Prostate gland (tissue), 2 donors: ENCODE data around the gene KRT85. TPM values are rescaled to one million over a fixed set of nuclear protein-coding genes. Genes with fewer than 3 reads are reported as not detected.

Experiments
- DNase-seq: peaks from one replicate; pipeline ENCODE4 v3.0.0-alpha.2; 2019; ENCODE audit warnings: low spot score
- H3K27ac ChIP-seq, 2 donors: fragments of 200-600 bp; sonication (generic); 2 replicates each; pipeline ENCODE4 v1.5.1; 2017 to 2019
- H3K27me3 ChIP-seq: fragments of 200-600 bp; sonication (generic); replicated peaks from 2 replicates; pipeline ENCODE4 v1.5.1; 2019; ENCODE audit not compliant: insufficient read depth
- H3K36me3 ChIP-seq, 2 donors: fragments of 200-600 bp; sonication (generic); 1 replicate in 1 of 2; 2 replicates in 1 of 2; pipeline versions ENCODE4 v1.5.1 to v1.8.1; 2017 to 2019
- H3K4me1 ChIP-seq: fragments of 200-600 bp; sonication (generic); replicated peaks from 2 replicates; pipeline ENCODE4 v1.5.1; 2019
- H3K4me3 ChIP-seq, 2 donors: fragments of 200-600 bp; sonication (generic); 2 replicates each; pipeline ENCODE4 v1.5.1; 2017 to 2019
- H3K9me3 ChIP-seq: fragments of 200-600 bp; sonication (generic); 2 replicates; pipeline ENCODE4 v1.5.1; 2017
- CTCF ChIP-seq, 4 experiments: fragments of 200-600 bp in 2 of 4; fragments of 450-650 bp in 2 of 4; sonication (generic) in 2 of 4; IDR thresholded peaks; 1 replicate in 3 of 4; 2 replicates in 1 of 4; pipeline ENCODE4 v1.5.1; 2016 to 2019; ENCODE audit warnings: antibody characterized with exemption in 4 of 4, mild to moderate bottlenecking in 2 of 4, moderate library complexity in 2 of 4
- POLR2A ChIP-seq: fragments of 450-650 bp; IDR thresholded peaks from one replicate; pipeline ENCODE4 v1.6.1; 2016; ENCODE audit warnings: antibody characterized with exemption, mild to moderate bottlenecking
- POLR2AphosphoS5 ChIP-seq: sonication (generic); formaldehyde crosslinking; IDR thresholded peaks from one replicate; pipeline ENCODE4 v1.6.1; 2017; ENCODE audit warnings: antibody characterized with exemption
- WGBS: methylation state at CpG from one replicate; pipeline ENCODE4 v1.1.5; 2018; 5-methylcytosine and 5-hydroxymethylcytosine counted together
- intact Hi-C: fragments of 100-400 bp; cut with DNase I; formaldehyde crosslinking; loops from one replicate; pipeline ENCODE4 v1.14.2; 2022
- total RNA-seq, 2 donors: library from RNA; depleted of rRNA; stranded (reverse); fragments of >200 nt; gene quantifications; one replicate each; pipeline ENCODE4 v1.1.0, GENCODE V29; 2016

Gene KRT85
- total RNA-seq, 2 donors from 2014 or later = not detected

DNA sequence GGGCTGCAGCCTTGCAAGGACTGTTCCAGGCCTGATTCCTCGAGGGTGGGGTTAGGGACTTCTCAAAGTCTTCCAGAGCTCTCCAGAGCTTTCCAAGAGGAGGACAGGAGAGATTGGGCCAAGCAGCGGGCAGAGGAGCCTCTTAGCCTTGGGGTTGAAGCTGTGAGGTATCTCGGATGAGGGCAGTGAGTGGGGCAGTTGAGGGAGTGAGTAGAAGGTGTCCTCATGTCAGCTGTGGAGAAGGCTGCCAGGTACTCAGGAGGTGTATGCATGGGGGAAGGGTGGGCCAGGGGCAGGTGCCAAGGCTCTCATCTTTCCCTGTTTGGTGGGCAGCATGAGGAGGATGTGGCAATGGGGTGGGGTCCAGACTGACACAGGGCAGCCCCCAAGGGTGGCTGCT, 53.8 kb downstream of the KRT85 start:
- Histone ChIP-seq H3K4me3 (no peak overlapping the region), H3K9me3 (no peaks in the 10 kb centered on the region), H3K4me1 (peaks cover 5% of the 10 kb centered on the region), H3K36me3 (no peaks in the 10 kb centered on the region), H3K27ac (no peak overlapping the region), H3K27me3 (no peaks in the 10 kb centered on the region)
- intact Hi-C loops = no loop called here
- 84% methylated on average over 3 of the region's 3 CpGs for WGBS
- DNase-seq = no peak
- TF ChIP-seq CTCF (IDR thresholded peaks at IDR 0.05) = no peak
- TF ChIP-seq POLR2A = no peak
- TF ChIP-seq POLR2AphosphoS5 = no peak

DNA sequence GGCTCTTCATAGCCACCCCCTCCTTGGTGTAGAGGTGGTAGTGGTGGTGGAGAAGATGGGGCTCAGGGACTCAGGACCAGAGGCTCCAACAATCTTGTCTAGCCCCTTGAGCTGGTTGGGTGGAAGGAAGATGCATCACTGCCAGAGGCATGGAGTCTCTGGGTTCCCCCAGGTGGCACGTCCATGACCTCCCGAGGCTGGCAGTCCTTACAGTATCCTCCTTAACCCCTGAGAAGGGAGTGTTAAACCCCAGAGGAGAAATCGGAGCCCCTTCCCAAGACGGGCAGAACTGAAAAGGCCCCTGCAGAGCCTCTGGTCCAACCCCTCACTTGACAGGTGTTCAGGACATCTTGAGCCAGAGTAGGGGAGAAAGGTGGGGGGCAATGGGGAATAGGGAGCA, 55.2 kb downstream of the KRT85 start:
- Histone ChIP-seq H3K27me3 (peaks cover 2% of the 10 kb centered on the region), H3K27ac (no peak overlapping the region), H3K4me1 (peaks cover 5% of the 10 kb centered on the region), H3K36me3 (no peaks in the 10 kb centered on the region), H3K9me3 (no peaks in the 10 kb centered on the region), H3K4me3 (no peak overlapping the region)
- TF ChIP-seq POLR2AphosphoS5 (no peak), POLR2A (no peak), CTCF (IDR thresholded peaks at IDR 0.05) (no peak)
- intact Hi-C loops = no loop called here
- WGBS = 77% methylated on average over 4 of the region's 4 CpGs
- DNase-seq = no peak

- intact Hi-C loops = no loop called here
- peaks cover 2% of the 10 kb centered on the region for H3K27me3 ChIP-seq
- no peak for DNase-seq
- H3K4me1 ChIP-seq = peaks cover 5% of the 10 kb centered on the region
- H3K4me3 ChIP-seq = no peak overlapping the region
- no peaks in the 10 kb centered on the region for H3K9me3 ChIP-seq
- H3K27ac ChIP-seq = no peak overlapping the region
- no peak for TF ChIP-seq POLR2A
- no peak for TF ChIP-seq CTCF (IDR thresholded peaks at IDR 0.05)
- WGBS = 77% methylated on average over 3 of the region's 3 CpGs
- no peaks in the 10 kb centered on the region for H3K36me3 ChIP-seq
Observed at GRCh38 chr12:52311285-52311648, 56.0 kb downstream of the KRT85 start.

GRCh38 chr12:52310622-52311284, 56.5 kb downstream of the KRT85 start:
- no peak overlapping the region for H3K4me3 ChIP-seq
- peaks cover 2% of the 10 kb centered on the region for H3K27me3 ChIP-seq
- no peak overlapping the region for H3K27ac ChIP-seq
- no peak for DNase-seq
- H3K9me3 ChIP-seq = no peaks in the 10 kb centered on the region
- H3K36me3 ChIP-seq = no peaks in the 10 kb centered on the region
- H3K4me1 ChIP-seq = peaks cover 5% of the 10 kb centered on the region
- intact Hi-C loops = no loop called here
- TF ChIP-seq POLR2A (no peak), CTCF (IDR thresholded peaks at IDR 0.05) (no peak), POLR2AphosphoS5 (no peak)
- 83% methylated on average over 5 of the region's 5 CpGs for WGBS

Other genes with a start within 250 kb of the KRT85 start
- gene KRT80, start 175.5 kb downstream of the KRT85 start, total RNA-seq = 1 to 10 TPM; 1.9 to 3.7 TPM
- 100 to 1,000 TPM in 1 of 2 donors, 10 to 100 TPM in 1; 53.1 to 151 TPM for gene KRT7, start 134.2 kb downstream of the KRT85 start, total RNA-seq
- gene KRT86, start 92.8 kb downstream of the KRT85 start, total RNA-seq = under 1 TPM; 0.27 to 0.85 TPM
- gene KRT81, start 75.9 kb downstream of the KRT85 start, total RNA-seq = 1 to 10 TPM in 1 of 2 donors, not detected in 1; 1.7 TPM
- under 1 TPM in 1 of 2 donors, not detected in 1; 0.74 TPM for gene KRT83, start 46.1 kb downstream of the KRT85 start, total RNA-seq
- gene KRT84, start 18.2 kb upstream of the KRT85 start, total RNA-seq = not detected
- not detected for gene KRT82, start 38.9 kb upstream of the KRT85 start, total RNA-seq
- gene KRT75, start 66.9 kb upstream of the KRT85 start, total RNA-seq = not detected
- gene KRT6B, start 84.7 kb upstream of the KRT85 start, total RNA-seq = under 1 TPM; 0.40 to 0.87 TPM
- not detected for gene KRT6C, start 106.3 kb upstream of the KRT85 start, total RNA-seq
- gene KRT6A, start 125.8 kb upstream of the KRT85 start, total RNA-seq = 10 to 100 TPM in 1 of 2 donors, 1 to 10 TPM in 1; 5.9 to 13.6 TPM
- gene KRT5, start 152.9 kb upstream of the KRT85 start, total RNA-seq = 100 to 1,000 TPM; 160 to 516 TPM
- gene KRT71, start 185.7 kb upstream of the KRT85 start, total RNA-seq = not detected
- under 1 TPM; 0.05 to 0.45 TPM for gene KRT74, start 206.4 kb upstream of the KRT85 start, total RNA-seq
- 10 to 100 TPM in 1 of 2 donors, not detected in 1; 22.1 TPM for gene KRT72, start 234.0 kb upstream of the KRT85 start, total RNA-seq